T-helper 1 cell treated with Interleukin-12 subunit alpha and Interleukin-12 subunit beta and Interleukin-4 antibody, amounts not matched to agents 30 ng/mL and 1 ng/mL, for 36 hours (primary cell): ENCODE measurements around the gene RNF130. TPM values are rescaled to one million over a fixed set of nuclear protein-coding genes. Genes with fewer than 3 reads are reported as not detected.

ENCODE experiments used
- intact Hi-C: fragments of 100-400 bp; cut with micrococcal nuclease; formaldehyde crosslinking; loops from one replicate; pipeline ENCODE4 v1.15.1; 2024
- total RNA-seq: library from RNA; stranded (reverse); gene quantifications from 2 replicates; pipeline ENCODE4 v1.2.3, GENCODE V29; 2022

The RNF130 gene
- total RNA-seq, 1 donor from 2014 or later: 4.8 TPM

GRCh38 chr5:180103487-180104167 lies 32.1 kb upstream of the RNF130 start:
- intact Hi-C loops: no loop called here

GRCh38 chr5:180102636-180103035 lies 31.1 kb upstream of the RNF130 start:
- intact Hi-C loops: no loop called here

DNA sequence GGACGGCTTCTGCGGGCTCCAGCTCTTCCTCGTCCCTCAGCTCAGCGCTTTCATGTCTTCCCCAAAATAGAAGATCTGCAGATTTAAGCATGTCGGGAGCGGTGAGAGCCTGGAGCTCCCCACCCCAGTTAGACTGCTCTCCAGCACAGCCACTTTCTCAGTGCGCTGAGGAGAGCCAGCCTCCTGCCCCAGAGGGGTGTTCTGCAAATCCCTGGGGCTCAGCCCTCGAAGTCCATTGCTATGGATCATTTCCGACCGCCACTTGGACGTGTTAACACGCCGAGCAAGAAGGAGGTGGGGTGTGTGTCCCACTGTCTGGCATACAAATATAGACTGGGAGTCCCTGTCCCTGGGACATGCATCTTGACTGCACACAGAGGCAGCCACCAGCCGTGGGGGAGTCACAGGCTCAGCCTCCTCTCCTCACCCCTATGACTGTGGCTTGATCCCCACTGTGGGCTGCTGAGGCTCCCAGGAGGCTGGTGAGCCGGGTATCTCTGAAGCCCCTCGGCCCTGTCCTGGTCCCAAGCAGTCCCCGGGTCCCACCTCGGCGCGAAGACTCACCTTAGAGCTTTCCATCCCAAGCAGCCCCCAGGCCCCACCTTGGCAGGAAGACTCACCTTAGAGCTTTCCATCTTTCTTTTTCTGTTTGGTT lies 30.0 kb upstream of the RNF130 start:
- intact Hi-C loops: no loop called here

- intact Hi-C loops: no loop called here
Observed at GRCh38 chr5:180100621-180101450, 29.3 kb upstream of the RNF130 start.

DNA sequence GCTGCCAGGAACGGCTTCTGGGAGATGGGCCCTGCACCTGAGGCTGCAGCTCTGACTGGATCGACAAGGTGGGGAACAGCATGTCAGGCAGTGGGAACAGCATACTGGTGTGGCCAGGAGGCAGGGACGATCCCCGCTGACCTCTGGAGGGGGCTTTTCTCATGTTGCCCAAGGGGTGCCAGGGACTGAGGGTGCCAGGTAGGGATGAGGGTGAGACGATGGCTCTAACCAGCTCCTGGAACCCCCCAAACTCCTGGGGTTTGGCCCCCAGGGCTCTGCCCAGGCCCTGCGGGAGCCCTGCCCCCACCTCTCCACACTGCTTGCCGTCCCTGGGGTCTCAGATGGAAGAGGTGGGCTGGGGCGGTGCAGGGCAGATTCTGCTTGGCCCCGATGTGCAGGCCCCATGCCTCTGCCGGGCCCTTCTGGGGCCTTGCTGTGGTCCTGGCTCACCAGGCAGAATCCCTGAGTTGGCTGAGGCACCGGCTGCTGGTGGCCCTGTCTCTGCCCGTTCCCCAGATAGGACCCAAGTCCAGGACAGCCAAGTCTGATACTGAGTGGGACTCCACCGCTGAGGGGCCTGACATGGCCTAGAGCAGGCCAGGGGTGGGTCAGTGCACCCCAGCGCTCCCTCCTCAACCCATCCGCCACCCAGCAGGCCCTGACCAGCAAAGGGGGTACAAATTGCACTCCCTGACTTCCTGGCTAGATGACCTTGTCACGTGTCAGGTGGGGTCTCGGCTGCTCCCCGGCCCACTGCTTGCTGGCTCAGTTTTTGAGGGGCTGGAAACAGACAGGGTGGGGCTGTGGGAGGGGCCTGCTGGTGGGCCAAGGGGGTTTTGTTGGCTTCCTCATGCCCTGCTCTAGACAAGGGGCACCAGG lies 28.4 kb upstream of the RNF130 start:
- intact Hi-C loops: no loop called here

DNA sequence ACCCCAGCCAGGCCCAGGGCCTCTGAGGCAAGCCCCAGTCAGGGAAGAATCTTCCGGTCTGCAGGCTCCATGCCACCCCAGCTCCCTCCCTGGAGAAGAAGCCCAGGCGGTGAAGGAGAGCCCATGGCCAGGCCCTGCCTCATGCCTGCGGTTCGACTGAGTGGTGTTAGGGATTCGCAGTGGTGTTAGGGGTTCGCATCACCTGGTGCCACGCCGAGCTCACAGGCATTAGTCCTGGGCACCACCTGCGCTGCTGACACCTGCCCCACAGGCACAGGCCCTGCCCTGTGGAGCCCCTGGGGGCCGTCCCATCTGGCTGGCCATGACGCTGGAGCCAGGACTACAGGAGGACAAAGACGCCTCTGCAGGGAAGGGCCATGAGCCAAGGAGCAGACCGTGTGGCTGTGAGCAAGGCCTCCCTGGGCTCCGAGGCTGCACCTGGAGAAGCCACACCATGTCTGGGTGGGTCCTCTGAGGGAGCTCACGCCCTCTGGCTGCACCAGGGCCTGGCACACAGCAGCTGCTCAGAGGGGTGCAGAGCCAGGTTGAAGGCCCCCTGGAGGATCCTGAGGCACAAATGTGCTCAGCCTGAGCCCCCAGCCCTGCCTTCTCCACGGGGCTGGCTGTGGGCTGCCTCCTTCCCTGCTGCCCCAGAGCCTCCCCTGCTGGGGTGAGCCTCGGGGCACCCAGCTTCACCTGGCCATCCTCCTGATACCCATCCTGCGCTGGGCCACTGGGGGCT lies 27.6 kb upstream of the RNF130 start:
- intact Hi-C loops: no loop called here

- intact Hi-C loops: no loop called here
Observed at GRCh38 chr5:180098526-180098925, 27.0 kb upstream of the RNF130 start.

DNA sequence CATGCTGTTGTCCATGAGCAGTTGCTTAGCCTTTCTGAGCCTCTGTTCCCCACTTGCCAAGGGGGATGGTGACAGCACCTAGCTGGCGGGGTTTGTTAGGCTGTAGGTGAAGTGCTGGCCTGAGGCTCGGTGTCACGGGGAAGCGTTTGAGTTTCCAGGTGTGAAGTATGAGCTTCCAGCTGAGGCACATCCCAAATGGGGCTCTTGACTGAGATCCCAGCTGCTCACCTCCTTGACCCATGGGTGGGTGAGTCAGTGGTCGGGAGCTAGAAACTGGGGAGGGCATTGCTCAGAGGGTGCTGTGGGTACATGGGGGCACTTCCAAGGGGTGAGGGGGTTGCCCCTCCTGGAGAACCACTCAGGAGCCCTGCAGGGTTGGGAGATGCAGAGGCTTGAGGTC lies 26.4 kb upstream of the RNF130 start:
- intact Hi-C loops: no loop called here

GRCh38 chr5:180097163-180097894 lies 25.8 kb upstream of the RNF130 start:
- intact Hi-C loops: no loop called here

DNA sequence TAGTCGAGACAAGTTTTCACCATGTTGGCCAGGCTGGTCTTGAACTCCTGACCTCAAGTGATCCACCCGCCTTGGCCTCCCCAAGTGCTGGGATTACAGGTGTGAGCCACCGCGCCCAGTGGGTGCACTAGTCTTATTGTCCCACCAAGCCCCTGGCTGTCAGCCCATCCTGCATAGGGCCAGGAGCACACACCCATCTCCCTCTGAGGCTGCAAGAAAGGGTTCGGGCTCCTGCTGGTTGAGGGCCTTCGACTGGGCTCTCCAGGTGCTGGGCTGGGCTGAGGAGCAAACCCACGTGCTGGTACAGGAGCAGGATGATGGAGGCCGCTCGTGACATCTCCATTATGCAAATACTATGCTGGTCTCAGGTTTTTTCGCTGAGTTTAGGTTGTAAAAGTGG lies 25.1 kb upstream of the RNF130 start:
- intact Hi-C loops: no loop called here

- intact Hi-C loops: no loop called here
Observed at GRCh38 chr5:180095545-180095944, 24.0 kb upstream of the RNF130 start.

DNA sequence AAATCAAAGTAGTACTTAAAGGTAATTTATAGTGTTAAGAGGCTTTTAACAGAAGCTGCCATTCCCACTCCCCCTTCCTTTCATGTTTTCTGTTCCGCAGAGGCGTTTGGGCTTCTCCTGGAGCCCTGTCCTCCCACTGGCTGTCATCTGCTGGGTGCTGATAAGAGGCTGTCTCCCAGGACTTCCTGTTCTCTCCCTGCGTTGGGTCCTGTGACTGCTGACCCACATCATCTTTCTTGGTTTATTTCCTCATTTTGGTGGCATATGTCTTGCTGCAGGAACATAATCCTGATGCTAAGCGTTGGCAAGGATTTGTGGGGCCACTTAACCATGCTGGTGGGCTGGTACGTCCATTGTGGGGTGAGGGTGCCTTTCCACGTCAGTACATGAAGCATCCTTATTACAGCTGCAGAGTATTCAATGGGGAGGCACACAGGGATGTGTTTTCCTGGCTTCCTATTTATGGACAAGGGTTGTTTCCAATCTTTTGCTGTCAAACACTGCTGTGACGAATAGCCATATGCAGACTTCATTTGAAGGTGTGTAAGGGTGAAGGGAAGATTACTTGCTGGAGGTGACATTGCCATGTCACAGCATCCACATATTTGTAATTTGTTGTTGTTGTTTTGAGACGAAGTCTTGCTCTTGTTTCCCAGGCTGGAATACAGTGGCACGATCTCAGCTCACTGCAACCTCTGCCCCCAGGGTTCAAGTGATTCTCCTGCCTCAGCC lies 22.3 kb upstream of the RNF130 start:
- intact Hi-C loops: no loop called here

GRCh38 chr5:180093241-180093640 lies 21.7 kb upstream of the RNF130 start:
- intact Hi-C loops: no loop called here

- intact Hi-C loops: loop anchor here (1.0 kb wide), 4 partner anchors 20 to 328 kb away; partner anchors contain the start of genes MRNIP and RNF130
Observed at GRCh38 chr5:180090769-180091546, 19.4 kb upstream of the RNF130 start.

DNA sequence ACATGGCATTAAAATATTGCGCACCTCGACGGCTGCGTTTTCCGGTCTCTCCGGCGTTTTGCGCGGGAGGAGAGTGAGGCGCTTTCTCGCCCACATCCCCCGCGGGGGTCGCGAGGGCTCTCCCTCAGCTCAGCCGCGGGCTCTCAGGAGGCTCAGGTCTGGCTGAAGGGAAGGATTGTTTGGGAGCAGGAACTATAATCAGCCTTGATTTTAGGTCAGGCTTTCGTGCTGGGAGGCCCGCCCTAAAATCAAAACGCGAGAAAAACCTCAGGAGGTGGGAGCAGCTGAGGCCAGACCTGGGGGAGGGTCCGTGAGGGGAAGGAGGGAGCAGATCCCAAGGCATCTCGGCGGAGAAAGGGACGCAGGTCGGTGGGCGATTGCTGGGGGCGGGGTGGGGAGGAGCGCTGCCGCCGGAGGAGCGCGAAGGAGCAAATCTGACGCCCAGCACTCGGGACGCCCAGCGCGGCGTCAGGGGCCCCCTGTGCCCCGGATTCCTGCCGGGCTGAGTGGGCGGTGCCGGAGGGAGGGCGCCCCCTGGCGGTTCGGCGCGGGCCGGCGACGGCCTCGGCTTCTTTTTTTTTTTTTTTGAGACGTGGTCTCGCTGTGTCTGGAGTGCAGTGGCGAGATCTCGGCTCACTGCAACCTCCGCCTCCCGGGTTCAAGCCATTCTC lies 18.7 kb upstream of the RNF130 start:
- intact Hi-C loops: loop anchor here (1.0 kb wide), 4 partner anchors 19 to 327 kb away; partner anchors contain the start of genes MRNIP and RNF130

DNA sequence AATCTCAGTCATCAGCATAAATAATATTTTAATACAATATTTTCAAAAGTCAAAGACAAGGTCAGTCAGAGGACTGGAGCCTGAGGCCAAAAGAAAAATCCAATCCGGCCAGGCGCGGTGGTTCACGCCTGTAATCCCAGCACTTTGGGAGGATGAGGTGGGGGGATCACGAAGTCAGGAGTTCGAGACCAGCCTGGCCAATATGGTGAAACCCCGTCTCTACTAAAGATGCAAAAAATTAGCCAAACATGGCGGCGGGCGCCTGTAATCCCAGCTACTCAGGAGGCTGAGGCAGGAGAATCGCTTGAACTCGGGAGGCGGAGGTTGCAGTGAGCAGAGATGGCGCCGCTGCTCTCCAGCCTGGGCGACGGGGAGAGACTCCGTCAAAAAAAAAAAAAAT lies 18.1 kb upstream of the RNF130 start:
- intact Hi-C loops: loop anchor here (1.0 to 5.0 kb wide), 5 partner anchors 18 to 326 kb away; partner anchors contain the start of genes MRNIP, RNF130 and TBC1D9B

DNA sequence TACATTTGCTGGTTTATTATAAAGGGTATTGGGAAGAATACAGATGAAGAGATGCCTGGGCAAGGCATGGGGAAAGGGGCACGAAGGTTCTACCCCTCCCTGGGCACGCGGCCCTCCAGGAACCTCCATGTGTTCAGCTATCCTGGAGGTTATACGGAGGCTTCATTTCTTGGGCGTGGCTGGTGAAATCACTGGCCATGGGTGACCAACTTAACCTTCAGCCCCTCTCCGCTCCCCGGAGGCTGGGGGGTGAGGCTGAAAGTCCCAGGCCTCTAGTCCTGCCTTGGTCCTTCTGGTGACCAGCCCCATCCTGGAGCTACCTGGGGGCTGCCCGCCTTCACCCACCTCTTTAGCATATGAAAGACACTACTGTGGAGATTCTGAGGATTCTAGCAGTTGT lies 17.0 kb upstream of the RNF130 start:
- intact Hi-C loops: loop anchor here (5.0 kb wide), 1 partner anchor 181 kb away; the partner anchor contains the start of gene TBC1D9B
